Stomach (tissue), 9 donors: Measurements from ENCODE around the gene HSPBAP1. TPM values are rescaled to one million over a fixed set of nuclear protein-coding genes. Genes with fewer than 3 reads are reported as not detected.

Experiments
- DNase-seq, 2 donors: peaks; one replicate each; pipeline versions ENCODE4 v3.0.0 to v3.0.0-alpha.2; 2013 to 2019
- H3K27ac ChIP-seq, 5 donors: fragments of 200-600 bp in 4 of 5; sonication (generic) in 4 of 5; one replicate each; pipeline ENCODE4 v1.5.1; 2013 to 2019; ENCODE audit warnings: mild to moderate bottlenecking in 1 of 5, moderate library complexity in 1 of 5
- H3K27me3 ChIP-seq, 3 donors: fragments of 200-600 bp; sonication (generic); one replicate each; pipeline ENCODE4 v1.5.1; 2017 to 2019; ENCODE audit warnings: mixed run types in 1 of 3
- H3K36me3 ChIP-seq, 4 donors: fragments of 200-600 bp; sonication (generic); 1 replicate in 3 of 4; 2 replicates in 1 of 4; pipeline ENCODE4 v1.5.1; 2016 to 2019
- H3K4me1 ChIP-seq, 4 donors: fragments of 200-600 bp; sonication (generic); one replicate each; pipeline ENCODE4 v1.5.1; 2016 to 2019
- H3K4me3 ChIP-seq, 4 donors: fragments of 200-600 bp; sonication (generic) in 3 of 4; one replicate each; pipeline ENCODE4 v1.5.1; 2016 to 2019; ENCODE audit warnings: mild to moderate bottlenecking in 1 of 4
- H3K9me3 ChIP-seq, 4 donors: fragments of 200-600 bp; sonication (generic); one replicate each; pipeline ENCODE4 v1.5.1; 2016 to 2019
- CTCF ChIP-seq, 7 experiments: fragments of 450-650 bp in 4 of 7; fragments of 200-600 bp in 3 of 7; sonication (generic) in 3 of 7; IDR thresholded peaks; one replicate each; pipeline ENCODE4 v1.5.1; 2016 to 2019; ENCODE audit warnings: antibody characterized with exemption in 7 of 7, control low read depth in 2 of 7, mild to moderate bottlenecking in 1 of 7
- EP300 ChIP-seq: sonication (generic); formaldehyde crosslinking; IDR thresholded peaks from one replicate; pipeline ENCODE4 v1.6.1; 2017; ENCODE audit warnings: antibody characterized with exemption
- POLR2A ChIP-seq, 4 donors: fragments of 450-650 bp; IDR thresholded peaks; one replicate each; pipeline ENCODE4 v1.6.1; 2016; ENCODE audit warnings: antibody characterized with exemption in 4 of 4, control low read depth in 2 of 4, mild to moderate bottlenecking in 1 of 4, moderate library complexity in 1 of 4
- POLR2AphosphoS5 ChIP-seq, 3 donors: sonication (generic); formaldehyde crosslinking; IDR thresholded peaks; one replicate each; pipeline ENCODE4 v1.6.1; 2016; ENCODE audit warnings: antibody characterized with exemption in 3 of 3
- WGBS, 5 donors: extraction: QIAGEN DNeasy Blood & Tissue Kit in 3 of 5; methylation state at CpG; one replicate each; pipeline versions ENCODE4 v1.1.5 to v1.1.7; 2013 to 2018; 5-methylcytosine and 5-hydroxymethylcytosine counted together
- intact Hi-C: fragments of 100-400 bp; cut with DNase I; formaldehyde crosslinking; loops from one replicate; pipeline ENCODE4 v1.15.1; 2023; ENCODE audit warnings: low total_unique reads
- polyA plus RNA-seq, 3 donors: library from polyadenylated mRNA; stranded (reverse); fragments of 200-250 nt; gene quantifications; one replicate each; pipeline ENCODE4 v1.2.3, GENCODE V29; 2013
- total RNA-seq, 5 donors: library from RNA; depleted of rRNA; stranded (reverse); fragments of >200 nt; gene quantifications; one replicate each; pipeline versions ENCODE4 v1.1.0 to v1.2.3, GENCODE V29; 2014 to 2016
- donor health status: healthy with polysubstance abuse.
- donor health status: Bipolar disorder and iron deficiency.
- donor health status: healthy.

The HSPBAP1 gene
- total and polyA plus RNA-seq, 8 donors: 1.7 to 16.5 (median 8.8) TPM; not detected in 1

GRCh38 chr3:122803977-122804376 is 10.3 kb upstream of the HSPBAP1 start:
- Histone ChIP-seq H3K4me3 (no peak overlapping the region), H3K4me1 (peaks cover 0 to 13% (median 0%) of the 10 kb centered on the region in 4 donors), H3K27ac (no peak overlapping the region), H3K36me3 (peaks cover 0 to 20% (median 18%) of the 10 kb centered on the region in 4 donors), H3K27me3 (no peaks in the 10 kb centered on the region), H3K9me3 (no peaks in the 10 kb centered on the region)
- intact Hi-C loops: no loop called here
- DNase-seq: no peak
- TF ChIP-seq POLR2A (IDR thresholded peaks at IDR 0.05) (no peak), POLR2AphosphoS5 (IDR thresholded peaks at IDR 0.05) (no peak), EP300 (no peak), CTCF (IDR thresholded peaks at IDR 0.05) (no peak)
- WGBS, 5 donors: 80 to 93% (median 85%) methylated on average over 2 of the region's 2 CpGs

GRCh38 chr3:122802323-122802722 is 8.7 kb upstream of the HSPBAP1 start:
- Histone ChIP-seq H3K27me3 (no peaks in the 10 kb centered on the region), H3K27ac (no peak overlapping the region), H3K4me3 (no peak overlapping the region), H3K36me3 (peaks cover 0 to 8% (median 3%) of the 10 kb centered on the region in 4 donors), H3K9me3 (no peaks in the 10 kb centered on the region), H3K4me1 (peaks cover 0 to 21% (median 5%) of the 10 kb centered on the region in 4 donors)
- DNase-seq: no peak
- intact Hi-C loops: no loop called here
- TF ChIP-seq CTCF (IDR thresholded peaks at IDR 0.05) (no peak), EP300 (no peak), POLR2A (IDR thresholded peaks at IDR 0.05) (no peak), POLR2AphosphoS5 (IDR thresholded peaks at IDR 0.05) (no peak)
- 88 to 100% (median 98%) methylated on average over 1 of the region's 1 CpG for WGBS, 5 donors

- Histone ChIP-seq H3K36me3 (peaks cover 0 to 4% (median 0%) of the 10 kb centered on the region in 4 donors), H3K27ac (no peak overlapping the region), H3K27me3 (no peaks in the 10 kb centered on the region), H3K4me1 (peaks cover 8 to 37% (median 19%) of the 10 kb centered on the region in 4 donors), H3K4me3 (no peak overlapping the region), H3K9me3 (no peaks in the 10 kb centered on the region)
- WGBS, 5 donors: 77 to 93% (median 91%) methylated on average over 3 of the region's 3 CpGs
- peak in 1 of 2 donors; percentile 7 for DNase-seq
- intact Hi-C loops: no loop called here
- TF ChIP-seq POLR2AphosphoS5 (IDR thresholded peaks at IDR 0.05) (no peak), EP300 (no peak), POLR2A (IDR thresholded peaks at IDR 0.05) (no peak), CTCF (IDR thresholded peaks at IDR 0.05) (no peak)
Measured at GRCh38 chr3:122800706-122801237, 7.1 kb upstream of the HSPBAP1 start.

GRCh38 chr3:122800031-122800430 is 6.4 kb upstream of the HSPBAP1 start:
- Histone ChIP-seq H3K4me1 (peaks cover 9 to 41% (median 25%) of the 10 kb centered on the region in 4 donors), H3K27me3 (no peaks in the 10 kb centered on the region), H3K36me3 (peaks cover 0 to 4% (median 0%) of the 10 kb centered on the region in 4 donors), H3K4me3 (no peak overlapping the region), H3K27ac (no peak overlapping the region), H3K9me3 (no peaks in the 10 kb centered on the region)
- 84 to 89% (median 86%) methylated on average over 1 of the region's 1 CpG for WGBS, 5 donors
- DNase-seq: no peak
- intact Hi-C loops: no loop called here
- TF ChIP-seq POLR2AphosphoS5 (IDR thresholded peaks at IDR 0.05): no peak
- no peak for TF ChIP-seq POLR2A (IDR thresholded peaks at IDR 0.05)
- no peak for TF ChIP-seq EP300
- no peak for TF ChIP-seq CTCF (IDR thresholded peaks at IDR 0.05)
